ENCODE results near the gene HLA-DOA. TPM values are rescaled to one million over a fixed set of nuclear protein-coding genes. Genes with fewer than 3 reads are reported as not detected.

The HLA-DOA gene
- total RNA-seq (10 to 100 TPM in 6 of 9 donors, 1 to 10 TPM in 2, under 1 TPM in 1; 0.94 to 61.9 (median 23.4) TPM), polyA plus RNA-seq (1 to 10 TPM; 1.6 to 4.2 (median 1.9) TPM)
- long read RNA-seq, donor 1 = 0 reads
- long read RNA-seq, donor 2 = 0 reads
- long read RNA-seq, donor 3 = 0 reads
- long read RNA-seq, donor 4, partial matches to known transcripts = 0 of 2 reads
- long read RNA-seq, donor 4, other reads (novel, unspliced or antisense) = 1 of 2 reads
- long read RNA-seq, donor 5, partial matches to known transcripts = 2 of 4 reads
- long read RNA-seq, donor 5, other reads (novel, unspliced or antisense) = 1 of 4 reads
- long read RNA-seq, donor 6, partial matches to known transcripts = 0 of 1 reads
- long read RNA-seq, donor 6, other reads (novel, unspliced or antisense) = 0 of 1 reads
- long read RNA-seq, donor 7 = 0 reads
- long read RNA-seq, donor 8 = 0 reads
- long read RNA-seq, donor 9 = 0 reads
- long read RNA-seq, donor 10 = 0 reads

- Histone ChIP-seq H3K27me3 (peaks cover 7% of the 10 kb centered on the region), H3K4me3 (peak within 1 kb of the TSS in 1 of 4 donors; percentile 50), H3K27ac (peak within 1 kb of the TSS in 1 of 5 donors; percentile 60), H3K9me3 (replicated peaks in 1 of 3) (no peaks in the 10 kb centered on the region), H3K36me3 (replicated peaks in 1 of 2) (no peaks in the 10 kb centered on the region), H3K4me1 (replicated peaks in 1 of 2) (no peaks in the 10 kb centered on the region)
- intact Hi-C loops (cut with DNase I) = no loop called here
- no peak for TF ChIP-seq CTCF (IDR thresholded peaks at IDR 0.05)
- TF ChIP-seq POLR2A (IDR thresholded peaks at IDR 0.05) = no peak
- DNase-seq = peak in 2 of 7 donors; percentile 45 to 68
- WGBS, 4 donors = 25 to 28% (median 27%) methylated on average over 24 of the region's 24 CpGs
Measured at GRCh38 chr6:33008944-33009861, at the start of gene HLA-DOA. TSS of gene HLA-DOA (minus strand) at chr6:33009591.

- TF ChIP-seq CTCF (IDR thresholded peaks at IDR 0.05) = no peak
- no peak for TF ChIP-seq POLR2A (IDR thresholded peaks at IDR 0.05)
- Histone ChIP-seq H3K36me3 (replicated peaks in 1 of 2) (no peaks in the 10 kb centered on the region), H3K4me3 (no peak overlapping the region), H3K27me3 (no peaks in the 10 kb centered on the region), H3K27ac (no peak overlapping the region), H3K9me3 (replicated peaks in 1 of 3) (no peaks in the 10 kb centered on the region), H3K4me1 (replicated peaks in 1 of 2) (no peaks in the 10 kb centered on the region)
- DNase-seq = no peak
- intact Hi-C loops (cut with DNase I) = no loop called here
- WGBS, 4 donors = 45 to 61% (median 52%) methylated on average over 6 of the region's 6 CpGs
Measured at GRCh38 chr6:33057222-33058150, 48.1 kb upstream of the HLA-DOA start.

GRCh38 chr6:33053230-33053629 lies 43.8 kb upstream of the HLA-DOA start:
- Histone ChIP-seq H3K9me3 (replicated peaks in 1 of 3) (no peaks in the 10 kb centered on the region), H3K27ac (no peak overlapping the region), H3K4me3 (no peak overlapping the region), H3K27me3 (peaks cover 6% of the 10 kb centered on the region), H3K4me1 (replicated peaks in 1 of 2) (no peaks in the 10 kb centered on the region), H3K36me3 (replicated peaks in 1 of 2) (no peaks in the 10 kb centered on the region)
- no peak for DNase-seq
- intact Hi-C loops (cut with DNase I) = no loop called here
- no peak for TF ChIP-seq POLR2A (IDR thresholded peaks at IDR 0.05)
- no peak for TF ChIP-seq CTCF (IDR thresholded peaks at IDR 0.05)
- WGBS, 4 donors = 27 to 45% (median 34%) methylated on average over 4 of the region's 4 CpGs

All from adrenal gland (tissue), 19 donors.